Activated T-cell treated with anti-CD3 and anti-CD28 coated beads, Interleukin-2, amount 50 U/mL, for 1 hour (primary cell): ENCODE data around the gene MTHFD1.

Source experiments
- DNase-seq: peaks from one replicate; pipeline ENCODE4 v3.0.0-alpha.2; 2020

MTHFD1 gene

GRCh38 chr14:64501411-64502171 is 113.4 kb downstream of the MTHFD1 start:
- peak; percentile 28 for DNase-seq

- DNase-seq = peak; percentile 40
Measured at GRCh38 chr14:64502456-64502855, 114.3 kb downstream of the MTHFD1 start.

- DNase-seq = no peak
Measured at GRCh38 chr14:64502887-64503433, 114.8 kb downstream of the MTHFD1 start.

DNA sequence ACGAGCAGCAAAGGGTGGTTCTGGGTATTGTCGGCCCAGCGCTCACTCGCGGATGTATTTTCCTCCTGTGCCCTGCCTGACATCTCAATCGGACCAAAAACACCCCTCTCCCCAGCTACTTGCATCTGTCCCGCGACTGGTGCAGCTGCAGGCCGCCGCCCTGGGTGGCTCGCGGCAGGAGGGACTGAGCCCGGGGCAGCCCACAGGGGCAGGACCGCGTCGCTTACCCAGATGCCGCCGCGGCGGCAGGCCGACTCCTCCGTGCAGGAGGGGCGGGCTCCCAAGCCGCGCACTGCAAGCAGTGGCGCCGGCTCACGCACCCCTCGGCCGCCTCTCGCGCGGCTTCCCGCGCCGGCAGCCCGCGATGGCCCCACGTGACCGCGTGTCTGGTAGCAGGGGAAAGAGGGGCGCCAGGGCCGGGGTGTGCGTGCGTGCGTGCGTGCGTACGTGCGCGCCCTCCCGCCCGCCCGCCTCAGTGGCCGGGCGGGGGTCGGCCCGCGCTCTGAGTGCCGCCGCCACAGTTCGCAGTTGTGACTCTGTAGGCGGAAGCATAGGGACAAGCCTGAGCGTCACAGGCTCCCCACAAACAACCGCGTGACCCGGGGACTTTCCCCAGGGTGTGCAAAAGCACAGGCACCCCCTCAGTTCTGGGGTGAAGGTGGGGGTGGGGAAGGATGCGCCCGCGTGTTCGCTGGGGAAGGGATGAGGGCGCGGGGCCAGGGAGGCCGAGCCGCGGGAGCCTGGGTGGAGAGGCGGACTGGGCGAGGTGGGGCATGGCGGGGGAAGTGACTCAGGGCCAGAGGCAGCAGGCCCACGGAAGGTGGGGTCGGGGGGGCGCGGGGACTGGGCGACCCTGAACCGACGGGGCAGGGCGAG is 115.5 kb downstream of the MTHFD1 start, which contains the start of gene ZBTB25:
Gene ZBTB25, minus strand, starts transcription at position 405 of the 876 bp plus-strand sequence. CDS start 13,305 bp downstream, outside the sequence.
- DNase-seq = peak; percentile 95

- DNase-seq = peak; percentile 83
Measured at GRCh38 chr14:64504310-64504896, 116.2 kb downstream of the MTHFD1 start, which contains the start of gene ZBTB1. ZBTB1 (plus strand) TSS chr14:64504770; CDS start chr14:64521505, 16,735 bp downstream.

DNA sequence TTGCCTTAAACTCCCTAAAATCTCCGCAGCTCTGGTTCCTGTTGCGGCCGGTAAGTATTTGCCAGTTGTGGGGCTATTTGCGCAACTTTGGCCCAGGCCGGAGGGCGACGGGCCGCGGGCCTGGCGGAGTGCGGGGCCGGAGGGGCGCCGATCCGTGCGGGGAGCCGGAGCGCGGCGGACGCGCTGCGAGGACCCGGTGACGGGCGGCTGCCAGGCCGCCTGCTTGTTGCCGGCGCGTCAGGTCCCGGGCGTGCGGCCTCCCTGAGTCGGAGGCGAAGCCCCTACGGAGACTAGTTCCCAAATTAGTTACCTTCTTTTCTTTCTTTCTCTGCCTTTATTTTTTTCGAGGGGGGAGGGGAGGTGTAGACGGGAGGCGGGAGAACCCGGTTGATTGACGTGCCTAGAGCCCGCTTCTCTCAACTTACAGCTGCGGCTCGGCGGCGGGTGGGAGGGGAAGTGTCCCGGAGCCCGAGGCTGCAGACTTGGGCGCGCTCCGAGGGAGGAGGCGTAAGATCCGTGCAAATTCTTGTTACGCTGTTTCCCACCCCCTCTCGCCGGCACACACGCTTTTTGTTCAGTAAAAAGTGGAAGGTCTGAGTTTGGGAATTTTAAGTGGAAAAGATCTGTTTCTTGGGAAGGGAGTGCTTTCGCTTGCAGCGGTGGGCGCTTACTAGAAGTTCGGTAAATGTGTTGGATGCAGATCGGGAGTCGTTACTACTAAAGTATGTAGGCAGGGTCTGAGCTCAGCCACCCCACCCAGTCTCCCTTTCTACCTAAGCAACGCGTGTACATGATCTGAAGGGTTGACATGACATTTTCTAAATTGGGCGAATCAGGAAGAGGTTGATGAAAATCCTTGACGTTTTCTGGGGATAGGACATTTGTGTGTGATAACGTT is 117.0 kb downstream of the MTHFD1 start:
- DNase-seq = peak; percentile 81

- DNase-seq = no peak
Measured at GRCh38 chr14:64506721-64507120, 118.6 kb downstream of the MTHFD1 start.

- no peak for DNase-seq
Measured at GRCh38 chr14:64507376-64508156, 119.4 kb downstream of the MTHFD1 start.

DNA sequence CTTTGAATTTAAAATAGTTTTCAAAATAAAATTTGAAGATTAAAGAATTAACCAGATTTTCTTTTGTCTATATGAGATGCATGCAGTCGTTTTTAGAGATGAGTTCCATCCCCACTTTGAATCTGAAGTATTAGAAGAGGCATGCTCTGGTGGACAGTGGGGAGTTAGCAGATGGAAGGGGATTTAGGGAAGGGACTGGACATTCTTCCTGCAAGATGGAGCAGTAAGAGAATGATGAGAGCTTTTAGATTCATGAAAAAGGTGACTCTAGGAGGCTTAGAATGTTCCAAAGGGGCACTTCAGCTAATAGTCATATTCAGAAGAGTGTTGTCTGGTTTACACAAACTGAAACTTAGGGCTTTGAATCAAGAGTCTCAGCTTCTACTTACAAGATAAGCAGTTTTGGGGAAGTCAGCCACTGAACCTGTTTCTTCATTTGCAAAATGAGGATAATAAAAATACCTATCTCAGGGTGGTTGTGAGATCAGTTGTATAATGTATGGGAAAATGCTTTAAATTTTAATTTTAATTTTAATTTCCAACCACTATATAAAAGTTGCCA is 120.1 kb downstream of the MTHFD1 start:
- no peak for DNase-seq

DNA sequence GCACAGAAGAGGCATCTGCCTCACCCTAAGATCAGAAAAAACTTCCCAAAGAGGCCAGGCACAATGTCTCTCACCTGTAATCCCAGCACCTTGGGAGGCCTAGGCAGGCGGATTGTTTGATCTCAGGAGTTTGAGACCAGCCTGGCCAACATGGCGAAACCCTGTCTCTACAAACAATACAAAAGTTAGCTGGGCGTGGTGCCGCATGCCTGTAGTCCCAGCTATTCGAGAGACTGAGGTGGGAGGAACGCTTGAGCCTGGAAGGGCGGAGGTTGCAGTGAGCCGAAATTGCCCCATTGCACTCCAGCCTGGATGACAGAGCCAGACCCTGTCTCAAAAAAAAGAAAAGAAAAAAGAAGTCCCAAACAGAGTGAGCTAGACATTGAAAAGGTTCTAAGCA is 120.9 kb downstream of the MTHFD1 start:
- DNase-seq = no peak
